Lower lobe of right lung (tissue), 2 donors: ENCODE data around the gene ZNF879. TPM values are rescaled to one million over a fixed set of nuclear protein-coding genes. Genes with fewer than 3 reads are reported as not detected.

ENCODE experiments used
- ATAC-seq, 2 donors: fragments of 200-7000 bp; cut with Tn5 transposase; one replicate each; pipeline ENCODE4 v1.9.1; 2020 to 2022; ENCODE audit warnings: mild to moderate bottlenecking in 2 of 2, moderate library complexity in 2 of 2
- DNase-seq: peaks from one replicate; pipeline ENCODE4 v3.0.0-alpha.2; 2020
- H3K27ac ChIP-seq: fragments of 200-600 bp; one replicate; pipeline ENCODE4 v1.8.0; 2022
- H3K27me3 ChIP-seq: fragments of 200-600 bp; one replicate; pipeline ENCODE4 v1.8.0; 2022; ENCODE audit warnings: low read depth
- H3K36me3 ChIP-seq: fragments of 200-600 bp; one replicate; pipeline ENCODE4 v1.8.0; 2022; ENCODE audit warnings: mild to moderate bottlenecking
- H3K4me1 ChIP-seq: fragments of 200-600 bp; one replicate; pipeline ENCODE4 v1.8.0; 2022
- H3K4me3 ChIP-seq: fragments of 200-600 bp; one replicate; pipeline ENCODE4 v1.8.0; 2022; ENCODE audit warnings: mild to moderate bottlenecking
- H3K9me3 ChIP-seq: fragments of 200-600 bp; one replicate; pipeline ENCODE4 v1.8.0; 2022
- CTCF ChIP-seq: fragments of 200-600 bp; IDR thresholded peaks from one replicate; pipeline ENCODE4 v1.8.0; 2022; ENCODE audit warnings: antibody characterized with exemption, mild to moderate bottlenecking
- intact Hi-C: fragments of 100-400 bp; cut with DNase I; formaldehyde crosslinking; loops from one replicate; pipeline ENCODE4 v1.11.0; 2022
- total RNA-seq: library from RNA; stranded (reverse); fragmentation: NEBNext Ultra II Directional; extraction: Animal tissue kit (Norgen Biotek cat#: 25700); gene quantifications from one replicate; pipeline ENCODE4 v1.2.1, GENCODE V29; 2021
- donor health status: DM: no; HTN: yes; CAD: no; lungs with severe emphysema.

The ZNF879 gene
- total RNA-seq, 1 donor from 2014 or later = 7.3 TPM

- Histone ChIP-seq H3K27ac (no peak overlapping the region), H3K36me3 (no peaks in the 10 kb centered on the region), H3K4me1 (no peaks in the 10 kb centered on the region), H3K27me3 (no peaks in the 10 kb centered on the region), H3K9me3 (peaks cover 56% of the 10 kb centered on the region), H3K4me3 (no peak overlapping the region)
- TF ChIP-seq CTCF = no peak
- intact Hi-C loops = no loop called here
- no peak for ATAC-seq
- no peak for DNase-seq
Measured at GRCh38 chr5:178986326-178986960, 37.2 kb upstream of the ZNF879 start.

- DNase-seq = no peak
- Histone ChIP-seq H3K4me1 (no peaks in the 10 kb centered on the region), H3K4me3 (no peak overlapping the region), H3K9me3 (peaks cover 42% of the 10 kb centered on the region), H3K27ac (no peak overlapping the region), H3K36me3 (no peaks in the 10 kb centered on the region), H3K27me3 (peaks cover 6% of the 10 kb centered on the region)
- no peak for ATAC-seq
- intact Hi-C loops = no loop called here
- no peak for TF ChIP-seq CTCF
Measured at GRCh38 chr5:178988436-178989220, 35.0 kb upstream of the ZNF879 start.

- ATAC-seq (no peak), DNase-seq (no peak)
- Histone ChIP-seq H3K36me3 (no peaks in the 10 kb centered on the region), H3K27me3 (peaks cover 13% of the 10 kb centered on the region), H3K27ac (no peak overlapping the region), H3K9me3 (peaks cover 36% of the 10 kb centered on the region), H3K4me3 (no peak overlapping the region), H3K4me1 (no peaks in the 10 kb centered on the region)
- no peak for TF ChIP-seq CTCF
- intact Hi-C loops = no loop called here
Measured at GRCh38 chr5:178989311-178989710, 34.3 kb upstream of the ZNF879 start.

- DNase-seq = no peak
- Histone ChIP-seq H3K9me3 (peaks cover 27% of the 10 kb centered on the region), H3K27me3 (peaks cover 21% of the 10 kb centered on the region), H3K27ac (no peak overlapping the region), H3K4me3 (no peak overlapping the region), H3K36me3 (no peaks in the 10 kb centered on the region), H3K4me1 (no peaks in the 10 kb centered on the region)
- ATAC-seq = no peak
- no peak for TF ChIP-seq CTCF
- intact Hi-C loops = no loop called here
Measured at GRCh38 chr5:178990491-178990890, 33.1 kb upstream of the ZNF879 start.

GRCh38 chr5:178991190-178992145, 32.1 kb upstream of the ZNF879 start:
- DNase-seq = no peak
- peaks cover 31% of the 10 kb centered on the region for H3K27me3 ChIP-seq
- no peaks in the 10 kb centered on the region for H3K4me1 ChIP-seq
- peaks cover 19% of the 10 kb centered on the region for H3K9me3 ChIP-seq
- no peak for TF ChIP-seq CTCF
- H3K36me3 ChIP-seq = no peaks in the 10 kb centered on the region
- intact Hi-C loops = no loop called here
- H3K4me3 ChIP-seq = no peak overlapping the region
- ATAC-seq = no peak
- no peak overlapping the region for H3K27ac ChIP-seq
